Measurements from ENCODE around the gene P3H4. TPM values are rescaled to one million over a fixed set of nuclear protein-coding genes. Genes with fewer than 3 reads are reported as not detected.
"Not testable (repeated sequence)": the region's sequence is repeated elsewhere in the genome, so short reads cannot be mapped to it uniquely, and the experiment has no call there.

P3H4 gene
- total RNA-seq, 1 donor from 2014 or later, result 50.5 TPM

- Mint-ChIP-seq H3K36me3 (no peaks in the 10 kb centered on the region), H3K4me3 (no peak overlapping the region), H3K4me1 (ENCODE audit: unreplicated experiment) (no peaks in the 10 kb centered on the region), H3K27ac (no peak overlapping the region), H3K27me3 (no peaks in the 10 kb centered on the region), H3K9me3 (no peaks in the 10 kb centered on the region)
- TF ChIP-seq CTCF (conservative IDR thresholded peaks at IDR 0.05), result no peak
- DNase-seq (ENCODE audit: extremely low spot score, unreplicated experiment), result no peak
Observed at GRCh38 chr17:41844971-41845370, 33.2 kb upstream of the P3H4 start.

GRCh38 chr17:41840781-41841180 is 29.0 kb upstream of the P3H4 start:
- not testable (repeated sequence) for H3K4me1 Mint-ChIP-seq (ENCODE audit: unreplicated experiment); H3K4me3 Mint-ChIP-seq; DNase-seq (ENCODE audit: extremely low spot score, unreplicated experiment); H3K36me3 Mint-ChIP-seq; H3K9me3 Mint-ChIP-seq; H3K27me3 Mint-ChIP-seq; H3K27ac Mint-ChIP-seq

GRCh38 chr17:41839448-41839847 is 27.7 kb upstream of the P3H4 start:
- H3K4me1 Mint-ChIP-seq (ENCODE audit: unreplicated experiment); H3K27me3 Mint-ChIP-seq; DNase-seq (ENCODE audit: extremely low spot score, unreplicated experiment); H3K9me3 Mint-ChIP-seq; H3K4me3 Mint-ChIP-seq; H3K27ac Mint-ChIP-seq; H3K36me3 Mint-ChIP-seq: not testable (repeated sequence)

GRCh38 chr17:41837761-41838538 is 26.2 kb upstream of the P3H4 start, which contains the start of gene KLHL10:
TSS of gene KLHL10 (plus strand) at chr17:41837825. CDS start at chr17:41837933, 108 bp downstream.
- H3K36me3 Mint-ChIP-seq, result peaks cover 3% of the 10 kb centered on the region
- peaks cover 7% of the 10 kb centered on the region for H3K4me1 Mint-ChIP-seq (ENCODE audit: unreplicated experiment)
- peak within 1 kb of the TSS; percentile 88 for H3K4me3 Mint-ChIP-seq
- peaks cover 3% of the 10 kb centered on the region for H3K27me3 Mint-ChIP-seq
- H3K9me3 Mint-ChIP-seq, result no peaks in the 10 kb centered on the region
- no peak for DNase-seq (ENCODE audit: extremely low spot score, unreplicated experiment)
- peak within 1 kb of the TSS; percentile 76 for H3K27ac Mint-ChIP-seq
- TF ChIP-seq CTCF (conservative IDR thresholded peaks at IDR 0.05), result no peak

- H3K9me3 Mint-ChIP-seq, result no peaks in the 10 kb centered on the region
- H3K4me3 Mint-ChIP-seq, result peak overlapping the region; percentile 88
- DNase-seq (ENCODE audit: extremely low spot score, unreplicated experiment), result no peak
- H3K36me3 Mint-ChIP-seq, result peaks cover 7% of the 10 kb centered on the region
- H3K4me1 Mint-ChIP-seq (ENCODE audit: unreplicated experiment), result peaks cover 7% of the 10 kb centered on the region
- no peak for TF ChIP-seq CTCF (conservative IDR thresholded peaks at IDR 0.05)
- H3K27me3 Mint-ChIP-seq, result peaks cover 3% of the 10 kb centered on the region
- no peak overlapping the region for H3K27ac Mint-ChIP-seq
Observed at GRCh38 chr17:41836550-41837196, 24.9 kb upstream of the P3H4 start.

- no peak for TF ChIP-seq CTCF (conservative IDR thresholded peaks at IDR 0.05)
- peaks cover 3% of the 10 kb centered on the region for H3K27me3 Mint-ChIP-seq
- peak within 1 kb of the TSS; percentile 94 for H3K4me3 Mint-ChIP-seq
- H3K27ac Mint-ChIP-seq, result peak within 1 kb of the TSS; percentile 40
- no peaks in the 10 kb centered on the region for H3K9me3 Mint-ChIP-seq
- DNase-seq (ENCODE audit: extremely low spot score, unreplicated experiment), result no peak
- H3K4me1 Mint-ChIP-seq (ENCODE audit: unreplicated experiment), result peaks cover 7% of the 10 kb centered on the region
- H3K36me3 Mint-ChIP-seq, result peaks cover 7% of the 10 kb centered on the region
Observed at GRCh38 chr17:41835800-41836549, 24.2 kb upstream of the P3H4 start, which contains the start of gene NT5C3B. TSS of gene NT5C3B (minus strand) at chr17:41836232. CDS start at chr17:41836193, 39 bp downstream.

Data from type B pancreatic cell (in vitro differentiated cells).